ENCODE measurements around the gene DLGAP1. TPM values are rescaled to one million over a fixed set of nuclear protein-coding genes. Genes with fewer than 3 reads are reported as not detected.

DLGAP1 gene
- total and polyA plus RNA-seq, 2 donors (not counting 1 experiment from before 2014, with no cell fraction given): 0.07 to 0.61 TPM

DNA sequence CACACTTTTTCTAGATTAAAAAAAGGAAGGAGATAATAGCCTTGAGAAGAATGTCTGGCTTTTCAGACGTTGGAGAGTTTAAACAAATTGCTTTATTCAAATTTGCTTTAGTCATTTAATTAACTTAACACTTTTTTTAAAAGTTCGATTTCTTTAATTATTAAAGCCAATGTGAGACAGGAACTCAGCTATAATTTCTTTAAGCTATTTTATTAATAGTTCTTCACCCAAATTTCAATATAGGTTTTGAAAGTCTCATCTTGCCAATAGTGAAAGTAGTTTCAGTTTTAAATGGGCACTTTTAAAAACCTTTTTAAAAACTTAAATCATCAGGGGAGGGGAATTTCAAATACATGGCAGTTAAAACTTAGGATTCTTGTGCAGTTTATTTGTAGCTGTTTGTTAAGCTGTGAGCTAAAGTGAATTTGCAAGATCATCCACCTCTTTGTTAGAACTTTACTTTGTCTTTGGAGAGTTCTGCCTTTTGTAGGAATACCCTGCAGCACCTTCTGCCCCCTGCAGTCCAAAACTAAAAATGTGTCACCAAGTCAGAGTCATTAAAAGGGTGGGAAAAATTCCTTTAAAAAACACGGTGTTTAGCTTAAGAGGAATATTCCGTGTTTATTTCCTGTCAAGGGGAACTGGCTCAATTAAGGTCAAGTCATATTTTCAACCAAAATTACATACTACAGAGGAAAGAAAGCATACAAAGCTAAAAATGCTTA lies 1000.6 kb downstream of the DLGAP1 start:
- Histone ChIP-seq H3K9me3 (ENCODE audit: control extremely low read depth in 1 of 3, control insufficient read depth in 2 of 3, insufficient read depth in 1 of 3, low read length in 2 of 3) (peaks cover 0 to 5% (median 0%) of the 10 kb centered on the region in 3 donors), H3K4me3 (ENCODE audit: control extremely low read depth in 1 of 5, extremely low read depth in 1 of 5, insufficient read depth in 1 of 5, low read depth in 2 of 5, low read length in 4 of 5) (peak overlapping the region; percentile 23 to 79 (median 55)), H3K79me2 (ENCODE audit: control insufficient read depth, insufficient read depth, low read length) (peaks cover 30% of the 10 kb centered on the region), H3K4me2 (replicated peaks; ENCODE audit: low read depth, low read length, poor library complexity, severe bottlenecking) (peak overlapping the region; percentile 98), H3K4me1 (ENCODE audit: control insufficient read depth in 2 of 2, insufficient read depth in 2 of 2, low read length in 2 of 2) (peaks cover 8 to 40% of the 10 kb centered on the region in 2 donors), H3K27me3 (replicated peaks in 1 of 4; ENCODE audit: control extremely low read depth in 1 of 4, control insufficient read depth in 3 of 4, insufficient read depth in 4 of 4, low read length in 3 of 4) (no peaks in the 10 kb centered on the region), H4K20me1 (ENCODE audit: control insufficient read depth, insufficient read depth, low read length, poor library complexity, severe bottlenecking) (no peaks in the 10 kb centered on the region), H3K27ac (ENCODE audit: low read length in 2 of 2) (peak overlapping the region; percentile 53 to 82), H3K36me3 (replicated peaks in 1 of 2; ENCODE audit: control extremely low read depth in 1 of 2, control insufficient read depth in 1 of 2, extremely low read depth in 1 of 2, insufficient read depth in 2 of 2, low read length in 1 of 2) (peaks cover 3 to 23% of the 10 kb centered on the region in 2 experiments), H2AFZ (ENCODE audit: insufficient read depth, low read depth, low read length, poor library complexity, severe bottlenecking) (peak overlapping the region; percentile 67), H3K9ac (ENCODE audit: low read length) (peak overlapping the region; percentile 48)
- DNase-seq: peak; percentile 77
- intact Hi-C loops (cut with micrococcal nuclease): loop anchor here (1.0 to 5.0 kb wide), 8 partner anchors 38 to 437 kb away; partner anchors contain the start of gene MYL12B
- ChIA-PET POLR2A (interaction anchor here (0.6 to 3.5 kb wide), 3 partner anchors 53 to 140 kb away, joined by 5 to 20 read pairs (median 18); no protein-coding TSS in a partner anchor), CTCF (interaction anchor here (0.7 to 5.4 kb wide), 51 partner anchors 8 to 522 kb away, joined by 3 to 92 read pairs (median 4); no protein-coding TSS in a partner anchor)
- no peak for ATAC-seq (ENCODE audit: low read depth)
- Mint-ChIP-seq H3K27ac (peak overlapping the region; percentile 93), H3K4me3 (peak overlapping the region; percentile 99), H3K9me3 (ENCODE audit: insufficient read depth) (no peaks in the 10 kb centered on the region), H3K27me3 (no peaks in the 10 kb centered on the region), H3K4me1 (peaks cover 44% of the 10 kb centered on the region)
- WGBS (ENCODE audit: insufficient coverage): no CpG with 5 or more reads among the region's 4 CpGs
- TF ChIP-seq EZH2 (IDR thresholded peaks at IDR 0.05; ENCODE audit: borderline replicate concordance, insufficient read depth, low read depth, low read length, poor library complexity, severe bottlenecking): no peak
- TF ChIP-seq, protein P1, sequence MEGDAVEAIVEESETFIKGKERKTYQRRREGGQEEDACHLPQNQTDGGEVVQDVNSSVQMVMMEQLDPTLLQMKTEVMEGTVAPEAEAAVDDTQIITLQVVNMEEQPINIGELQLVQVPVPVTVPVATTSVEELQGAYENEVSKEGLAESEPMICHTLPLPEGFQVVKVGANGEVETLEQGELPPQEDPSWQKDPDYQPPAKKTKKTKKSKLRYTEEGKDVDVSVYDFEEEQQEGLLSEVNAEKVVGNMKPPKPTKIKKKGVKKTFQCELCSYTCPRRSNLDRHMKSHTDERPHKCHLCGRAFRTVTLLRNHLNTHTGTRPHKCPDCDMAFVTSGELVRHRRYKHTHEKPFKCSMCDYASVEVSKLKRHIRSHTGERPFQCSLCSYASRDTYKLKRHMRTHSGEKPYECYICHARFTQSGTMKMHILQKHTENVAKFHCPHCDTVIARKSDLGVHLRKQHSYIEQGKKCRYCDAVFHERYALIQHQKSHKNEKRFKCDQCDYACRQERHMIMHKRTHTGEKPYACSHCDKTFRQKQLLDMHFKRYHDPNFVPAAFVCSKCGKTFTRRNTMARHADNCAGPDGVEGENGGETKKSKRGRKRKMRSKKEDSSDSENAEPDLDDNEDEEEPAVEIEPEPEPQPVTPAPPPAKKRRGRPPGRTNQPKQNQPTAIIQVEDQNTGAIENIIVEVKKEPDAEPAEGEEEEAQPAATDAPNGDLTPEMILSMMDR (IDR thresholded peaks at IDR 0.05): peak; percentile 89
